A172 (cell line): Measurements from ENCODE around the gene AMDHD2. TPM values are rescaled to one million over a fixed set of nuclear protein-coding genes. Genes with fewer than 3 reads are reported as not detected.
"Not testable (repeated sequence)": the region's sequence is repeated elsewhere in the genome, so short reads cannot be mapped to it uniquely, and the experiment has no call there.

ENCODE experiments used
- DNase-seq: peaks from one replicate; pipeline ENCODE4 v3.0.0-alpha.2; 2015; ENCODE audit warnings: low spot score
- total RNA-seq: library from RNA; depleted of rRNA; stranded (reverse); fragments of >200 nt; shearing (Covaris generic); gene quantifications from 2 replicates; pipeline ENCODE4 v1.2.3, GENCODE V29; 2014

Gene AMDHD2
- total RNA-seq, 1 experiment from 2014 or later, result 71.3 TPM

DNA sequence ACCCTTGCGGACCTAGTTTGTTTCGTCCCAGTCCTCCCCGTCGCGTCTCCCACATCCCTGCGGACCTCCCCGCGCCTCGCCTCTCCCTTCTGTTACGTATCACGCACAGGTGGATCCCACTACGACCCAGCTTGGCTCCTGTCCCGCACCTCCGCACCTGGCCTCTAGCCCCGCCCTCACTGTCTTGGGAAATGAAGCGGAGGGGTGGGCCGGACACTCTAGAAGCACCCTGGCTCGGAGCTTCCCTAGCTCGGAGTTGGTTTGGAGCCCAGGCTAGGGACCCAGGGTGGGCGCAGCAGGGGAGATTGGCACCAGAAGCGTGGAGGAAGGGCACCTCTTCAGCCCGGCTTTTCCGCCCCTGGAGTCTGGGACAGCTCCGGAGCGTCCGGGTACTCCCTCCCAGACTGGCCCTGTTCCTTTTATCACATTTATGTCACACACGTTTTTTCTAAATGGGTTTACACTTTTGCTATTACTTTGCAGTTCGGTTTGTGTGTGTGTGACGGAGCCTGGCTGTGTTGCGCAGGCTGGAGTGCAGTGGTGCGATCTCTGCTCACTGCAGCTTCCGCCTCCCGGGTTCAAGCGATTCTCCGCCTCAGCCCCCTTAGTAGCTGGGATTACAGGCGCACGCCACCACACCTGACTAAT is 12.4 kb downstream of the AMDHD2 start:
- DNase-seq, result no peak

DNA sequence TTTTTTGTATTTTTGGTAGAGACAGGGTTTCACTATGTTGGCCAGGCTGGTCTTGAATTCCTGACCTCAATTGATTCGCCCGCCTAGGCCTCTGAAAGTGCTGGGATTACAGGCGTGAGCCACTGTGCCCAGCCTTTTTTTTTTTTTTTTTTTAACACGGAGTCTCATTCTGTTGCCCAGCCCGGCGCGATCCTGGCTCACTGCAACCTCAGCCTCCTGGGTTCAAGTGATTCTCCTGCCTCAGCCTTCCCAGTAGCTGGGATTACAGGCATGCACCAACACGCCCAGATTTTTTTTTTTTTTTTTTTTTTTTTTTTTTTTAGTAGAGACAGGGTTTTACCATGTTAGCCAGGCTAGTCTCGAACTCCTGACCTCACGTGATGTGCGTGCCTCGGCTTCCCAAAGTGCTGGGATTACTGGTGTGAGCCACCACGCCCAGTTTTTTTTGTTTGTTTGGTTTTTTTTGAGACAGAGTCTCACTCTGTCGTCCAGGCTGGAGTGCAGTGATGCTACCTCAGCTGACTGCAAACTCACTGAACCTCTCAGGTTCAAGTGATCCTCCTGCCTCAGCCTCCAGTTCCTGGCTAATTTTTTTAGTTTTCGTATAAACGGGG is 13.1 kb downstream of the AMDHD2 start:
- not testable (repeated sequence) for DNase-seq

DNA sequence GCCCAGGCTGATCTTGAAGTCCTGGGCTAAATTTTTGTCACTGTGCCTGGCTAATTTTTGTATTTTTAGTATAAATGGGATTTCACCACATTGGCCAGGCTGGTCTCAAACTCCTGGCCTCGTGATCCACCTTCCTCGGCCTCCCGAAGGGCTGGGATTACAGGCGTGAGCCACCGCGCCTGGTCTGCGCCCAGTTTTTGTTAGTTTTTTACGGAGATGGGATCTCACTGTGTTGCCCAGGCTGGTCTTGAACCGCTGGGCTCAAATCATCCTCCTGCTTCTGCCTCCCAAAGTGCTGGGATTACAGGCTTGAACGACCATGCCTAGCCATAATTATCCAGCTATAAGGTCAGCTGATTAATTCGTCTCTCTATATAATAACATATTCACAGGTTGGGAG is 13.7 kb downstream of the AMDHD2 start:
- DNase-seq, result no peak

DNA sequence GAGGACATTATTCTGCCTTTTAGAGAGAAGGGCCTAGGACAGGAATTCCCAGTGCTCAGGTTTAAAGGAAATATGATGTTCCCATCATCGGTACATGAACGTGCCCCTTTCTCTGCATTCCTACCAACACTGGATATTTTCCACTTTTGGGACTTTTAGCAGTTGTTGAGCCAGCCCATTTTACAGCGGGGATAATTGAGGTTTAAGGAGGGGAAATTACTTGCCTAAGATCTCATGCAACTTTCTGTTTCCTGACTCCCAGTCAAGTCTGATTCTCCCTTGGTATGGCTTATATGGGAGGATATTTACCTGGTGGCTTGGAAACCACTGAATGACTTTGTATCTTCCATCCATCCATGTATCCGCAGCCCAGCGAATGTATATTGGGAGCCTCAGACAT is 14.2 kb downstream of the AMDHD2 start:
- not testable (repeated sequence) for DNase-seq

DNA sequence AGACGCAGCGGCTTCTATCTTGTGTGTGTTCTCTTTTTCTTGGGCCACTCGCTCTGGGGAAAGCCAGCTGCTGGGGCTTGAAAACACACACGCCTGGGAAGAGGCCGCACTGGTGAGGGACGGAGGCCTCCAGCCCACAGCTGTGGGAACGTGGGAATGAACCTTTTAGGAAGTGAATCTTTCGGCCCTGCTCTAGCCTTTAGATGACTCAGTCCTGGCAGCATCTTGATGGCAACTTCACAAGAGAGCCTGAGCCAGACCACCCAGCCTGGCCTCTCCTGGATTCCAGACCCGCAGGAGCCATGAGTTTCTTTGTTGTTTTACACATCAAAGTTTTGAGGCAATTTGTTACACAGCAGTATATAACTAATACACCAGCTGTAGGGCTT is 15.4 kb downstream of the AMDHD2 start:
- DNase-seq, result peak; percentile 32

DNA sequence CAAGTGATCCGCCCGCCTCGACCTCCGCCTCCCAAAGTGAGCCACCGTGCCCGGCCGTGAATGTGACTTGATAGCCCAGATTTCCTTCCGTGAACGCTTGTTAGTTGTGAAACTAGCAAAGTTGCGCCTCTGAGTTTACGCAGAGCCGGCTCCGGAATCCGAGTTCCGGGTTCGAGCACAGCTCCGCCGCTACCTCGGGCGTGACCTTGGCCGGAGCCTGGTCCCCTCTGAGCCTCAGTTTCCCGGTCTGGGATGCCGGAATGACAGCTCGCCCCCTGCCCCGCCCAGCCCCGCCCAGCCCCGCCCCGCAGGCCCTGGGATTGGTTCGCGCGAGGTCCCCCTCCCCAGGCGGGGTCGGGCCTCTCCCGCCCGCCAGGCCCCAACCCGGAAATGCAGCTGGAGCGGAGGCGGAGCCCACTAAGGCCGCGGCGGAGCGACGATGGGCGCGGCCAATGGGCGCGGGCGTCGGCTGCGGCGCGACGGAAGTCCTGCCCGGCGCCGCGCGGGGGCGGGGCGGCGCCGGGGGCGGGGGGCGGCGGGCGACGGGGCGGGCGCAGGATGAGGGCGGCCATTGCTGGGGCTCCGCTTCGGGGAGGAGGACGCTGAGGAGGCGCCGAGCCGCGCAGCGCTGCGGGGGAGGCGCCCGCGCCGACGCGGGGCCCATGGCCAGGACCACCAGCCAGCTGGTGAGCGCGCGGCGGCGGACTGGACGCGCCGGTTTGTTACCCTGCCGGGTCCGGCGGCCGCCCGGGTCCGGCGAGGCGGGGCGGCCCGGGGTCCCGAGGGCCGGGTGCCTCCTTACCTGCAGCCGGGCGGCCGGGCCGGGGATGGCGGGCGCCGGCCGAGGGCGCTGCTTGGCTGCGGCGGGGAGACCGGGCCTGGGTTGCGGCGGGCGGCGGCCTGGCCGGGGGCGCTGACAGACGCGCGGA is 17.5 kb downstream of the AMDHD2 start, which contains the start of gene PDPK1:
TSS of gene PDPK1 (plus strand) at position 571 of the 929 bp plus-strand sequence. CDS start at position 663, 92 bp downstream.
- peak; percentile 84 for DNase-seq

DNA sequence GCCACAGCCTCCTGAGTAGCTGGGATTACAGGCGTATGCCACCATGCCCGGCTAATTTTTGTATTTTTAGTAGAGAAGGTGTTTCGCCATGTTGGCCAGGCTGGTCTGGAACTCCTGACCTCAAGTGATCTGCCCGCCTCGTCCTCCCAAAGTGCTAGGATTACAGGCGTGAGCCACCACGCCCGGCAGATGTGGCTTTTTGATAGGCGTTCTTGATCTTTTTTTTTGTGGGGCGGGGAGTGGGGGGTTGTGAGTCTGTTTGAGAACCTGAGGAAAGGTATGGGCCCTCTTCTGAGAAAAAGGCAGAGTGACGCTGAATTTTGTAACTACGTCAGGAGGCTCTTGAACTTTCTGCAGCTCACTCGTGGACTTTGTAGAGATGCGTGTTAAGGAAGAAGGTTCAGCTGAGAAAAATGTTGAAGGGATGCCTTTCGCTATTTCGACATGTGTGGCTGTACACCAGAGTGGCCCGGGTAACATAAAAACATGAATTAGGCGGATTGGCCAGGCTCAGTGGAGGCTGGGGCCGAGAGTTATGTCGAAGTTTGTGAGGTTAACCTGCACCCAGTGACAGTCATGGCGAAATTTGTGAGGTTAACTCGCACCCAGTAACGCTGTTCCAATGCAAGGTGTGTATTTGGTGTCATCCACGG is 19.1 kb downstream of the AMDHD2 start:
- not testable (repeated sequence) for DNase-seq

DNA sequence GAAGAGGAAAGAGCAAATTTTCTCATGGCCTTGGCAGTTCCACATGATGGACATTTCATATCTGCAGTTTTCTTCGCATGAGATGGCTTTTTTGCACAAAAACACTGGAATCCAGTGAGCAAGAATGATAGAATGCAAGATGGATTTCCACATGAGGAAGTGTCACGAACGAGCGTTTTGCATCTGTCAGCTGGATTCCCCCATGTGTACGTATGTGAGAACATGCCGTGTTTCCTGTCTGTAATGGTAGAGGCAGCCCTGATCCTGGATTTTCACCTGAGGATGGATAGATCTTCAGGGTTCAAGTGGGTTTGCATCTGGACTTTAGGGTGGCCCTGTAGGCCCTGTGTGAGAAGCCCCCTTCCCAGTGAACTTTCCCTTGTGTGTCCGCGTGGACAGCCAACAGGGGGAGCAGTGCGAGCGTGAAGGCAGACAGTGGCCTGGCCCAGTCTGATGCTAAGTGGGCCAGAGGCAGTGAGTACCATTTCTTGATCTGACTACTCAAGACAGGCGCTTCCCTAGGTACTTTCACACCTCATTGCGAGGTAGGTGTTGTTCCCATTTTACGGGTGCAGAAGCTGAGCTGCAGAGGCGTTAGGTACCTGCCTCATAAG is 19.8 kb downstream of the AMDHD2 start:
- DNase-seq, result not testable (repeated sequence)

DNA sequence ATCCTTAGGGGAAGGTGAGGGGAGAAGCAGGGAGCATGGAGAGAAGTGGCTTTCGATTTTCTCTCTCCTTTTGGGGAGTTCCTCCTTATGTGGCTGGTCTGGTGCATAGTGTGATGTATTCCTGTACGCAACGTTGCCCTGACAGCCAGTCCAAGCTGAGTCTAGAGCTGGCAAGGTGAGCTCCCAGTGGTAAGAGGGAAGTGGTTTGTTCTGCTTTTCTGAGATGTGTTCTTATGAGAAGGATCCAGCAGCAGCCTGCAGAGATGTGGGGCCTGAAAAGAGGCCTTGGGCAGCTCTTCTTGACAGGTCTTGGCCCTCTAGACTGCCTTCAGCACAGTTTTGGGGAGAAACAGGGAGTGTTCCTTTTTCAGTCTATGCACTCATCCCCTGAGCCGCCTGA is 20.7 kb downstream of the AMDHD2 start:
- DNase-seq, result not testable (repeated sequence)

DNA sequence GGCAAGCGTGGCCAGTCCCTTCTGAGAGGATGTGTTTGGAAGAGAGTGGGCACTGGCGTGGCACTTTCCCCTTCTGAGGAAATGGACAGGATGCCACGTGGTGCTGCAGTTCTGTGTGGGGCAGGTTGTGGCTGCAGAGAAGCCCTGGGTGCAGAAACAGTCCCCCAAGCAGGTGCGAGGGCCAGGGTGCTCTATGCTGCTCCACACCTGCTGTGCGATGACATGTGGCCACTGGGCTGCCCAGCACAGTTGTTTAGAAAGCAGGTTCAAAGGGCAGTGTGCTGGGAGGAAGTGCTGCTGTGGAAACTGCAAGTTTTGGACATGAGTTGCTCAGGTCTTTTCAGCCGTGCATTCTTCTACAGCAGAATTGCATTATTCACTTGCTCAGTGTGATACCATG is 21.2 kb downstream of the AMDHD2 start:
- not testable (repeated sequence) for DNase-seq

DNA sequence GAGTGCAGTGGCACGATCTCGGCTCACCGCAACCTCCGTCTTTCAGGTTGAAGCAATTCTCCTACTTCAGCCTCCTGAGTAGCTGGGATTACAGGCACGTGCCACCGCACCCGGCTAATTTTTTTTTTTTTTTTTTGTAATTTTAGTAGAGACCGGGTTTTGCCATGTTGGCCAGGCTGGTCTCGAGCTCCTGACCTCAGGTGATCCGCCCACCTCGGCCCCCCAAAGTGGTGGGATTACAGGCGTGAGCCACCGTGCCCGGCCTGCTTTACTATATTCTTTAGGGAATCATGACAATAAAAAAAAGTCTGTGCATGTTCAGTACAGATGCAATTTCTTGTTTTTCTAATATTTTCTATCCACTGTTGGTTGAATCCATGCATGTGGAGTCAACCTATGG is 23.6 kb downstream of the AMDHD2 start:
- DNase-seq, result not testable (repeated sequence)

DNA sequence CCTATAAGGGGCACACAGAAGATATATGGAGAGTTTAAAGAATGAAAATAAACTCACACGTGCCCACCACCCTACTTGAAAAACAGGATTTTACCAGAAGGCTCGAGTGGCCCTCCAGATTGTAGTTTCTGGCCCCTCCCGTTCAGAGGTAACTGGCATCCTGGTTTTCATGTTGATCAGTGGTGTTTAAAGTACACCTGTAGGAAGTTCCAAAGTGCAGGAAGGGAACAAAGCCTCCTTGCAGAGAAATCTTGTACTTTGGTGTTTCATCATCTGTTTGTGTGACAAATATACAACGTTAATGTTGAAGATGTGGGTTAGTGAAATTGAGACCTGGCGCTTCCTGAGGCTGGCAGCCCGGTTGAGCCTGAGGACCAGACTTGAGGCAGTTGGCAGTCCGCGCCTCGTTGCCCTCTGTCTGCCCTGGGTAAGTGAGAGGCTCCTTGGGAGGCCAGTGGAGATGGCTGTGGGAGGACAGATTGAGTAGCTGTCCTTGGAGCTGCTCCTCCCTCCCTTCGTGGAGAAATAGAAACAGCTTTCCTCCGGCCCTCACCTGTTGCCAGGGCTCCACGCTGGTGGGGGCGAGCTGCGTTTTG is 30.2 kb downstream of the AMDHD2 start:
- DNase-seq, result not testable (repeated sequence)

DNA sequence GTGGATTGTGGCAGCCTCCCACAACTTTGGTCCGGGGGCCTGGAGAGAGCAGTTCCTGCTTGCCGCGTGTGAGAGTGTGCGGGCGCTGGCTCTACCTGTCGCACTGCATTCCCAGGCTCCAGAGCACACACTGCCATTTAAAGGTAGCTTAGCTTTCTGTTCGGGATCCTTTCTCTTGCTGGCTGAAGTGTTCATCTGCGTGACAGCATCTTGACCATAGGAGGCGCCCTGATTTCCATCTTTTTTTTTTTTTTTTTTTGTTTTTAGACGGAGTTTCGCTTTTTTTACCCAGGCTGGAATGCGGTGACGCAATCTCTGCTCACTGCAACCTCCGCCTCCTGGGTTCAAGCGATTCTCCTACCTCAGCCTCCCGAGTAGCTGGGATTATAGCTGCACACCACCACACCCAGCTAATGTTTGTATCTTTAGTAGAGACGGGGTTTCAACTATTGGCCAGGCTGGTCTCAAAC is 31.3 kb downstream of the AMDHD2 start:
- not testable (repeated sequence) for DNase-seq

DNA sequence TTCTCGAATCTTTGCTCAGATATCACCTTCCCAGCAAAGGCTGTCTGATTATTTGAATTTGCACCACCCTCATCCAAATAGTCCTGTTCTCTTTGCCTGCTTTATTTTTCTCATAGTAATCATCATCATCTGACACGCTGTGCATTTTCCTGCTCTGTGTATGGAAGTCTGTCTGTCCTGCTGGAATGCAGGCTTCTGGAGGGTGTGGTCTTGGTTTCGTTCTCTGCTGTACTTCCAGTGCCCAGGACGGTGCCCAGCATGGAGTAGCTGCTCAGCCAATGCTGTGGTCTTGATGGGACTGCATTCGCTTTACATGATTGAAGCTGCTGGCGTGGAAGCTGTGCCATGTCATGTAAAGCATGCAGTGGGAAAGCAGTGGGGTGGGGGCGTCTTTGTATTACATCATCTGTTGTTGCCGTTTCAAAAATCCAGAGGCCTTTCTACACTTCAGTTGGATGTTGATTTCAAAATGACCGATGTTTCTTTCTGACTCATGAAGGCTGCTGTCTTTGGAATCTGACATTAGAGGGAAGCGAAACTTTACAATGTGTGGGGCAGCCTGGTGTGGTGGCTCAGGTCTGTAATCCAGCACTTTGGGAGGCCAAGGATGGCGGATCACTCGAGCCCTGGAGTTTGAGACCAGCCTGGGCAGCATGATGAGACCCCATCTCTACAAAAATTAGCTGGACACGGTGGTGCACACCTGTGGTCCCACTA is 34.7 kb downstream of the AMDHD2 start:
- DNase-seq, result not testable (repeated sequence)

DNA sequence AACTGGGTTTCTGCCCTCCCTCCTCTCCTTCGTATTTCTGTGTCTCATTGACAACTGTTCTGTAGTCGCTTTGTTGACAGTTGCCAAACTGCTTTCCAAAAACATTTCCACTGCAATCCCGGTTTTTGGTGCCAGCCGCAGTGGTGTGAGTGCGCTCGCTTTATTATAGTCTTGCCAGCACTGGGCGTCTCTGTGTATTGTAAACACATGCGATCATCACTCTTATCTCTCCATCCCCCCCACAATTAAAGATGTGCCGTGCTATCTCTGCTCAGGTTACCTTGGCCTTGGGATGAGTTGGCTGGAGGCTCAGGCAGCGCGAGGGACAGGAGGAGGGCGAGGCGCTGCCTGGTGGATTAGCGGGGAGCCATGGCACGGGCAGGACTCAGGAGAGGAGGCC is 37.0 kb downstream of the AMDHD2 start:
- DNase-seq, result not testable (repeated sequence)

DNA sequence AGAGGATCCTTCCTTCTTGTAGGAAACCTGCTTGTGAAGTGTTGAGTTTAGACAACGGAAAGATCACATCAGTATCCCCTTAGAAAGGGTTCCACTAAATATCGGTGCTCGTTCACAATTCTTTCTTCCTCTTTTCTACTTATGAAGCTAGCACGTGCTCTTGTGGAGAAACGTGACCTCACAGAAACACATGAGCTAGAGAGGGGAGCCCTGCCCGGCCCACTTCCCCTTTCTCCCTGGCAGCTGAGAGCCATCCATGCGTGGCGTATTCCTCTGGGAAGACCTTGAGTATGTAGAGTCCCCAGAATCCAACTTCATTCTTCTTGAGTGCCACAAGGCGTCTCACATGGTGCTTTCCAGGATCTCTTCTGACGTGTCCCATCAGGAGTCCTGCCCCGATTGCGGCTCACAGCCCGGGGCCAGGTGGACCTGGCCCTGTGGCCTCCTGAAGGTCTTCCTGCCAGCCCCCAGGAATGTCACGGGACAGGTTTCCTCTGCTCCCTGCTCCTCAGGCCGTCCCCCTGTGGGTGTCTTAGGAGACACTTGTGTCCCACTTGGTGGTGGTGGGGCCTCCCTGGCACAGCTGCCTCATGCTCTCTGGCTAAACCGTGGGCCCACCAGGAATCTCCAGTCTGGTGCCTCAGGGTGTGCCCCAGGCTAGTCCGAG is 40.1 kb downstream of the AMDHD2 start:
- not testable (repeated sequence) for DNase-seq

DNA sequence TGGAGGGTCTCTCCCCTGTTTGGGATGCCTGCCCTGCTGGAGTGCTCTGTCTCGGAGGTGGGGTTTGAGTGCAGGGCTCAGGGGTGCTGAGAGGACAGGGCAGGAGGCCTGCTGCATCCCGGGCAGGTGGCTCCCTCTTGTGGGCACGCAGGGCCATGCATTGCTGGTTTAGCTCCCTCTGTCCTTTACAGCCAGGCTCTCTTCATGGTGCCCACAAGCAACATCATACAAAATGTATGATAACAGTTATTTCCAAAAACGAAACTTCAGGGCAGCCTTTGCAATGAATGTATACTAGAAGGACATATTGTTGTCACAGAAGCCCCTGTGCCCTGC is 40.6 kb downstream of the AMDHD2 start:
- not testable (repeated sequence) for DNase-seq

DNA sequence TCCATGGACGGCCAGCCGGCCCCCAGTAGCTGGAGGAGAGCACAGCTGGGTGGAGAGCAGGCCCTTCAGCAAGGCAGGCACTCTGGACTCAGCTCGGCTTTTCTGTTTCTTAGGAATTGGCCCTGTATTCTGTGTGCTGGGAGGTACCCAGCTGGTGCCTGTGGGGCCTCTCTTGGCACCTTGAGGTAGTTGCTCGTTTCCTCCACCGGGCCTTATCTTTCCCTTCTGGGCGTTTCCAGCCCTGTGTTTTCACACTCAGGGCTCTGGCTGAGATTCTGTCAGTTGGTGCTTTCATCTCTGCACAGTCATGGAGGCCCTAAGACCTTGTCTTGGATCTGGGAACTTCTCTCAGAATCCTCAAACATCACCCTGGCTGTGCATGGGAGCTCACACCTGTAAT is 47.3 kb downstream of the AMDHD2 start:
- DNase-seq, result not testable (repeated sequence)

DNA sequence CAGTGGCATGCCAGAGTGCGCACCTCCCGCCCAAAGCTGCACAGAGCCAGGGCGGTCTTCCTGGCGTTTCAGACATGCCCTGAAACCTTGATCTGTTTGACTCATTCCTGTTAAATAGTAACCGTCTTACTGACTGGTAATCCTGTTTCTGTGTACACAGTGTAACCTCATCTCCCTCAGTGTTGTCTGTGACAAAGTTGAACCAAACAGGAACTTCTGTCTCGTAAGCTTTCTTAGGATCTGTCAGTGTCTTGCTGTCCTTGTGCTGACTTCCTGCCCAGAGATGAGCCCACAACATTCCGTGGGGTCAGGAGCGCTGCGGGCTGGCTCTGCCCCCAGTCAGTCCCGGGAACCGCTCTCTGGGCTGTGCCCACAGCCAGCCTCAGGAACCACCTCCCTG is 48.4 kb downstream of the AMDHD2 start:
- not testable (repeated sequence) for DNase-seq

DNA sequence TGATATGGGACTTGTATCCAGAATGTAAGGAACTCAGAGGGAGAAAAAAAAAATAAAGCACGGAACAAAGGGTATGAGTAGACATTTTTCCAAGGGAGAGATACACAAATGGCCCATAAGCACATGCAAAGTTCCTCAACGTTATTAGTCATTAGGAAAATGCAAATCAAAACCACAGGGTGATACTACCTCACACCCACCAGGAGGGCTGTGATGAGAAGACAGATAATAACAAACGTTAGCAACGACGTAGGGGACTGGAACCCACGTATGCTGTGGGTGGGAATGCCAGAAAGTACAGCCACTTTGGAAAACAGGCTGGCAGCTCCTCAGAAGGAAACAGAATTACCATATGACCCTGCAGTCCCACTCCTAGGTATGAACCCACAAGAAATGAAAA is 52.5 kb downstream of the AMDHD2 start:
- DNase-seq, result not testable (repeated sequence)
